Karpas-422 (cell line): Measurements from ENCODE around the gene SNRPA1. TPM values are rescaled to one million over a fixed set of nuclear protein-coding genes. Genes with fewer than 3 reads are reported as not detected.

Experiments used
- DNase-seq: peaks from one replicate; pipeline ENCODE4 v3.0.0-alpha.2; 2015
- H2AFZ ChIP-seq: fragments of 200-600 bp; sonication (generic); 2 replicates; pipeline ENCODE4 v1.6.1; 2014; ENCODE audit warnings: antibody characterized with exemption, low read length, mixed read lengths
- H3K27ac ChIP-seq: fragments of 200-600 bp; sonication (generic); 2 replicates; pipeline ENCODE4 v1.5.1; 2014; ENCODE audit warnings: mild to moderate bottlenecking, low read length, moderate library complexity
- H3K27me3 ChIP-seq: fragments of 200-600 bp; sonication (generic); 2 replicates; pipeline ENCODE4 v1.6.1; 2014; ENCODE audit warnings: low read length, mixed read lengths
- H3K36me3 ChIP-seq: fragments of 200-600 bp; sonication (generic); 2 replicates; pipeline ENCODE4 v1.6.1; 2014; ENCODE audit warnings: low read length, mixed read lengths; ENCODE audit not compliant: insufficient read depth
- H3K4me1 ChIP-seq: fragments of 200-600 bp; sonication (generic); 2 replicates; pipeline ENCODE4 v1.6.1; 2014; ENCODE audit warnings: mild to moderate bottlenecking, low read length, mixed read lengths
- H3K4me2 ChIP-seq: fragments of 200-600 bp; sonication (generic); 2 replicates; pipeline ENCODE4 v1.6.1; 2014; ENCODE audit warnings: low read length, low read depth, mild to moderate bottlenecking; ENCODE audit not compliant: poor library complexity, severe bottlenecking
- H3K4me3 ChIP-seq: fragments of 200-600 bp; sonication (generic); 2 replicates; pipeline ENCODE4 v1.5.1; 2014; ENCODE audit warnings: mild to moderate bottlenecking, antibody characterized with exemption, low read length, mixed read lengths
- H3K79me2 ChIP-seq: fragments of 200-600 bp; sonication (generic); 2 replicates; pipeline ENCODE4 v1.6.1; 2014; ENCODE audit warnings: mild to moderate bottlenecking, low read length, mixed read lengths
- H3K9ac ChIP-seq: fragments of 200-600 bp; sonication (generic); 2 replicates; pipeline ENCODE4 v1.6.0; 2014; ENCODE audit warnings: low read length
- H3K9me2 ChIP-seq: fragments of 200-600 bp; sonication (generic), shearing (Covaris generic); replicated peaks from 2 replicates; pipeline ENCODE4 v1.6.0; 2014; ENCODE audit warnings: mild to moderate bottlenecking, low read length, moderate library complexity; ENCODE audit not compliant: insufficient read depth
- H3K9me3 ChIP-seq: fragments of 300-700, 200-600 bp; sonication (generic); 2 replicates; pipeline ENCODE4 v1.6.1; 2014; ENCODE audit warnings: low read length, mixed read lengths
- H4K20me1 ChIP-seq: fragments of 200-600 bp; sonication (generic); 2 replicates; pipeline ENCODE4 v1.6.1; 2014; ENCODE audit warnings: mild to moderate bottlenecking, antibody characterized with exemption, low read length, low read depth; ENCODE audit not compliant: insufficient read depth
- total RNA-seq: library from RNA; depleted of rRNA; stranded (reverse); fragments of >200 nt; shearing (Covaris generic); gene quantifications from 2 replicates; pipeline ENCODE4 v1.2.3, GENCODE V29; 2014; ENCODE audit warnings: low replicate concordance

Gene SNRPA1
- total RNA-seq, 1 experiment from 2014 or later: 52.3 TPM

DNA sequence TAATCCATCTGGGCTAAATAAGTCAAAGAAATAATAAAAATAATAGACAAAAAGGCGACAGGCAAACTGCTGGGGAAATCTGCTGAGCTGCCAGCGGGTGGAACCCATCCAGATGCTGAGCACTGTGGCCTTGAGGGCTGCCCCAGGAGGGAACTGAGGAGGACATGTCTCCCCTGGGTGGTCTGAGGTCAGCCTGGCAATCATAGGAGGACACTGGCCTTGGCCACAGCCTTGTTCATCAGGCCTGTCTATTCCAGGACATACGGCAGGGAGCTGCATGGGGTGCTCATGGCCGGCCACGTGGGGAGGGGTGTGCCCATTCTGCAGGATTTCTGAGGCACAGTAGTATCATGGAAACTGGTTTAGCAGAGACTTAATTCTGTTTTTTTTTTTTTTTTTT lies 21.5 kb upstream of the SNRPA1 start:
- Histone ChIP-seq H3K9ac (no peak overlapping the region), H3K9me2 (no peaks in the 10 kb centered on the region), H3K27me3 (no peaks in the 10 kb centered on the region), H3K36me3 (no peaks in the 10 kb centered on the region), H3K27ac (no peak overlapping the region), H4K20me1 (no peaks in the 10 kb centered on the region), H3K4me2 (no peak overlapping the region), H2AFZ (no peak overlapping the region), H3K4me1 (no peaks in the 10 kb centered on the region), H3K79me2 (no peaks in the 10 kb centered on the region), H3K4me3 (no peak overlapping the region), H3K9me3 (no peaks in the 10 kb centered on the region)
- no peak for DNase-seq

DNA sequence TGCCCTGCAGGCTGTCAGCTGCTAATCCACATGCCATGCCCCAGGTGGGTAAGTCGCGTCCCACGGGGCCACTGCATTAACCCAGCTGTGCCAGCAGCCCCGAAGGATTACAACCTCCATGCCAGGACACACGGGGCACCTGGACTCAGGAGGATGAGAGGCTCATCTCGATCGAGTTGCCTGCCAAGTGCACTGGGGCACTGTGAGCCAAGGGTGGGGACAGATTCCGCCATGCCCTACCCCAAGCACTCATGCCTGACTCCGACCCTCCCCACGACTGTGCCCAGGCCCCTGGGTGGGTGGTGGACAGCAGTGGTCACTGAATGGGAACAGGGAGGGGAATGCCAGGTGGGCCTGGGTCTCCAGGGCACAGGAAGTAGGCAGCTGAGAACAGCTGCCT lies 20.7 kb upstream of the SNRPA1 start:
- H3K9ac ChIP-seq: no peak overlapping the region
- no peaks in the 10 kb centered on the region for H3K36me3 ChIP-seq
- H3K9me2 ChIP-seq: no peaks in the 10 kb centered on the region
- H3K79me2 ChIP-seq: no peaks in the 10 kb centered on the region
- no peak for DNase-seq
- no peaks in the 10 kb centered on the region for H4K20me1 ChIP-seq
- H3K27me3 ChIP-seq: no peaks in the 10 kb centered on the region
- no peak overlapping the region for H3K4me3 ChIP-seq
- H3K27ac ChIP-seq: no peak overlapping the region
- no peaks in the 10 kb centered on the region for H3K4me1 ChIP-seq
- H3K4me2 ChIP-seq: no peak overlapping the region
- H3K9me3 ChIP-seq: no peaks in the 10 kb centered on the region
- H2AFZ ChIP-seq: no peak overlapping the region

DNA sequence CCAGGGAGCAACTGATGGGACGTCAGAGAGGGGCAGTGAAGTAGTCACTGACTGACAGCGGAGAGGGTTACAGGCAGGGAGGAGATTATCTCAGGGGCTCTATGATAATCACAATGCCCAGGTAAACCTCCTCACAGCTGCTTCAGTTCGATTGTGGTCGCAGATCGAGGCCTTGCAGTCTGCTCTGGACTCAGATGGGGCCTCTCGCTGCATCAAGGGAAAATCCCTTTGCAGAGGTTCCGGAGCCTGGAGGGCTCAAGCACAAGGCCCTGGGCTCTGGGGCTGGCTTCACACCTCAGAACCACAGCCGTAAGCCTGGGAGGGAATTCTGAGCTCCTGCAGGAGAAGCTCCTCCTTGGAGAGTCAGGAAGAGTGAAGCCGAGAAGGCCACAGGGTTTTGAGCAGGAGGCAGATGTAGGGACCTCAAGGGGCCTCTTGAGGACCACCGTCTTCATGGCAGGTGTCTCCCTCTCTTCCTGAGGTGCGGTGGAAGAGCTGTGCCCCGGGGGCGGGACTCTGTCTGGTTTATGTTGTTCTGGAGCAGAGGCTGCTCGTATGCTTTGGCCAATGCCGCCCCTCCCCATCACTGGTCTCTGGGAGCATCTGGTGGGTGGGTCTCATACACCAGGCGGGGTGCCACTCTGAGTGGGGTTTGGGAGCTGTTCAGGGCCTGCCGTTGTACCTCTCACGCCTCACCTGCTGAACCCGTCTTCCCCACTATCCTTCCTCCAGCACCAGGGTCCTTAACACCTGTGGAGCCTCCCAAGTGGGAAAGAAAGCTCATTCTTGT lies 19.5 kb upstream of the SNRPA1 start:
- DNase-seq: no peak
- Histone ChIP-seq H3K4me3 (no peak overlapping the region), H3K9ac (no peak overlapping the region), H4K20me1 (no peaks in the 10 kb centered on the region), H3K79me2 (no peaks in the 10 kb centered on the region), H3K27me3 (no peaks in the 10 kb centered on the region), H3K36me3 (no peaks in the 10 kb centered on the region), H3K4me2 (no peak overlapping the region), H3K9me3 (no peaks in the 10 kb centered on the region), H3K9me2 (no peaks in the 10 kb centered on the region), H2AFZ (no peak overlapping the region), H3K27ac (no peak overlapping the region), H3K4me1 (no peaks in the 10 kb centered on the region)

DNA sequence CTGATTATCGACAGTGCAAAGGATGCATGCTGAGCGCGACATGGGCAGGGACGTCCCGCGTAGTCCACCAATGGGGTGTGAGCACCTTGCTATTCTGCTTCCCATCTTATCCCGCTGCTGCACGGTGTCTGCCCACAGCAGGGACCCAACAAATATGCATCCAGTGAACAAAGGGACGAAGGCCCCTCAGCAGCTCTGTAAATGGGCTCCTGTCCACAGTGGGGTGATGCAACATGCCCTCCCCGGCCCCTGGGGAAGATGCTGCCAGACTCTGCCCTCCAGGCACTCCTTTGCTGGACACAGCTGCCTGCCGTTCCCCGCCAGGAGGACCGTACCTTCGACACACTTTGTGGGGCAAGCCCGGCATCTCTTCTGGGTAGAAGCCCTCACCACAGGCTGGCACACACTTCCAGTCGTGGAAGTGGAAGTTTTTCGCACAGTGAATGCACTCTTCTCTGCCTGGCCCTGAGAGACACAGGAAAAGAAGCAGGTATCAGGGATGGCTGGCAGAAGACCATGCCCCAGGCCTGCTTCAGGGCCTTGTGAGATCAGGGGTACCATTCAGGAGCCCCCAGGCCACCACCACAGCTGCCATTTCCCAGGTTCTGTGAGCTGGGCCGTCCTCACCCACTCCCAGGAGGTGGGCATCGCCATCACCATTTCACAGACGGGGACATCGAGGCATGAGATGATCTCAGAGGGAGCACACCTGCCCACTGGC lies 18.2 kb upstream of the SNRPA1 start:
- H3K9ac ChIP-seq: no peak overlapping the region
- H3K4me2 ChIP-seq: no peak overlapping the region
- no peaks in the 10 kb centered on the region for H4K20me1 ChIP-seq
- no peaks in the 10 kb centered on the region for H3K36me3 ChIP-seq
- DNase-seq: no peak
- no peaks in the 10 kb centered on the region for H3K9me2 ChIP-seq
- no peak overlapping the region for H2AFZ ChIP-seq
- no peaks in the 10 kb centered on the region for H3K79me2 ChIP-seq
- no peaks in the 10 kb centered on the region for H3K4me1 ChIP-seq
- no peaks in the 10 kb centered on the region for H3K9me3 ChIP-seq
- no peak overlapping the region for H3K4me3 ChIP-seq
- no peaks in the 10 kb centered on the region for H3K27me3 ChIP-seq
- H3K27ac ChIP-seq: no peak overlapping the region

DNA sequence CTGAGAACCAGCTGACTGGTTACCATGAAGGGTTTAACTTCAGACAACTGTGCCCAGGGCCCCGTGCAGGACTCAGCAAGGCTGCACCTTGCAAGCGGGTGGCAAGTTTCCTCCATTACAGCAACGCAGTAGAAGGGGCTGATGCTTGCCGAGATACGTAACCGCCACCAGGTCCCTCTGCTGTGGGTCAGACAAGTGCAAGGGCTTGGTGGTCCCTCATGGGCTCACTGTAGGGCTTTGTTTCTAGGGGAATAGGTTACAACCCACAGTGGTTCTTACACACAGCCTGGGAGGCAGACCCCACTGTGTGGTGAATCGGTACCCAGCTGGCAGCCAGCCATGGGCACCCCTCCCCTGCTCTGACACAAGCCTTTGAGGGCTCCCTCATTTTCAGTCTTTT lies 15.5 kb upstream of the SNRPA1 start:
- no peaks in the 10 kb centered on the region for H4K20me1 ChIP-seq

DNA sequence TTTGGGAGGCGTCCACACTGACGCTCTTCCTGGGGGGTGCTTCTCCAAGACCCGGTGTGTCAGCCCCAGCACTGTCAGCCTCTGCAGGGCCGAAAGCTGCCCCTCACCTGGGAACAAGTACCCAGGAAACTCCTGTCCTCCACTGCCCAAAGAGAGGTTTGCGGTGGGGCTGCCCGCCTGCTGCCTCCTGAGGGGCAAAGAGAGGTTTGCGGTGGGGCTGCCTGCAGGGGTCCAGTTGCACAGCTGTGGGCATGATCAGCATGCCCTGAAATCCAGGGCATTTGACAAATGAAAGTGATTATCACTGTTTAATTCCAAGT lies 15.1 kb upstream of the SNRPA1 start:
- Histone ChIP-seq H3K27me3 (no peaks in the 10 kb centered on the region), H3K9me3 (no peaks in the 10 kb centered on the region), H3K36me3 (no peaks in the 10 kb centered on the region), H2AFZ (no peak overlapping the region), H3K79me2 (no peaks in the 10 kb centered on the region), H3K9me2 (no peaks in the 10 kb centered on the region), H4K20me1 (no peaks in the 10 kb centered on the region), H3K4me2 (no peak overlapping the region), H3K9ac (no peak overlapping the region), H3K27ac (no peak overlapping the region), H3K4me1 (no peaks in the 10 kb centered on the region), H3K4me3 (no peak overlapping the region)
- no peak for DNase-seq

More for the DNA sequence above, 15.5 kb upstream of the SNRPA1 start:
- H3K4me1 ChIP-seq: no peaks in the 10 kb centered on the region
- no peaks in the 10 kb centered on the region for H3K9me3 ChIP-seq
- no peak for DNase-seq
- H3K36me3 ChIP-seq: no peaks in the 10 kb centered on the region
- H3K27ac ChIP-seq: no peak overlapping the region
- no peaks in the 10 kb centered on the region for H3K79me2 ChIP-seq
- no peak overlapping the region for H3K4me3 ChIP-seq
- H2AFZ ChIP-seq: no peak overlapping the region
- no peaks in the 10 kb centered on the region for H3K9me2 ChIP-seq
- no peak overlapping the region for H3K4me2 ChIP-seq
- H3K27me3 ChIP-seq: no peaks in the 10 kb centered on the region
- H3K9ac ChIP-seq: no peak overlapping the region

DNA sequence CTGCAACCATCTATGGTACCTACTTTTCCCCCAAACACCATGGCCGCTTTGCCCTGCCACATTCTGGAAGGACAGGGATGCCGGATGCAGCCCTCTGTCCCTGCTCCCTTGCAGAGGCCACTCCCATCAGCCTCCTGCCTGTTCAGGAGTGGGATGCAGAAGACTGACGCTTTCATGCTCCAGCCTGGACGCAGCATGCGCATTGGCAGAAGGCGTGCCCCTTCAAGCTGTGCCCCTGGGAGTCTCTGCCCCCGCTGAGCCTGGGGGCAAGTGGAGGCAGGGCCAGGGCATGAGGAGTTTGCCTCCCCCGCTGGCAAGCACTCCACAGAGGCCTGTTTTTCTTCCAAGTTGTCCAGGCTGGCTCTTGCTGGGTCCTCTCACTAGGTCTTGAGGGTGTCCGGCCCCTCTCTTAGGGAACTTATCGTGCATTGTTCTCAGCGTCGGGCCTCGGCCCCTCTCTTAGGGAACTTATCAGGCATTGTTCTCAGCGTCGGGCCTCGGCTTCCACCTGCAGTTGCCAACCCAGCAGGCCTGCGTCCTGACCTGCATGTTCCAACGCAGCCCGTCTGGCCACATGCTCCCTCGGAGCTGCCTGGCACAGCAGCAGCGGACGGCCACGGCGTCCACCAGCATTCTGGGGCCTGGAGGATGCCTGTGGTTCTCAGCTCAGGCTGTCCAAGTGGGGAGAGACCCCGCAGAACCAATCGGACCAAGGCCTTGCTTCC lies 14.6 kb upstream of the SNRPA1 start:
- Histone ChIP-seq H3K9ac (no peak overlapping the region), H4K20me1 (no peaks in the 10 kb centered on the region), H2AFZ (no peak overlapping the region), H3K27me3 (no peaks in the 10 kb centered on the region), H3K4me1 (no peaks in the 10 kb centered on the region), H3K4me3 (no peak overlapping the region), H3K9me3 (no peaks in the 10 kb centered on the region), H3K9me2 (no peaks in the 10 kb centered on the region), H3K36me3 (no peaks in the 10 kb centered on the region), H3K79me2 (no peaks in the 10 kb centered on the region), H3K27ac (no peak overlapping the region), H3K4me2 (no peak overlapping the region)
- DNase-seq: no peak
